B cell (primary cell): ENCODE results near the gene MYO1E. TPM values are rescaled to one million over a fixed set of nuclear protein-coding genes. Genes with fewer than 3 reads are reported as not detected.

Experiments
- ATAC-seq: fragments of 200-7000 bp; cut with Tn5 transposase; one replicate; pipeline ENCODE4 v1.10.0; 2021; ENCODE audit warnings: low read depth, mild to moderate bottlenecking, moderate number of reproducible peaks, moderate library complexity
- CTCF ChIA-PET: fragments of 350-600 bp; sonication (Branson Sonifier 250); formaldehyde crosslinking; loops from one replicate; lab custom pipeline; 2021; ENCODE audit warnings: antibody characterized with exemption, inconsistent platforms; lab: Charles Lee
- POLR2A ChIA-PET: fragments of 350-600 bp; sonication (Branson Sonifier 250); formaldehyde crosslinking; loops from one replicate; lab custom pipeline; 2021; ENCODE audit warnings: antibody characterized with exemption; lab: Charles Lee
- DNase-seq: peaks from one replicate; pipeline ENCODE4 v3.0.0; 2013
- H2AFZ ChIP-seq: 2 replicates; pipeline ENCODE4 v1.6.1; 2012; ENCODE audit warnings: mild to moderate bottlenecking, low read depth, low read length; ENCODE audit not compliant: insufficient read depth, poor library complexity, severe bottlenecking
- H3K27ac ChIP-seq, 2 donors: 1 replicate in 1 of 2; 2 replicates in 1 of 2; pipeline ENCODE4 v1.5.1; 2012 to 2013; ENCODE audit warnings: low read length in 2 of 2, mild to moderate bottlenecking in 2 of 2, moderate library complexity in 1 of 2
- H3K27me3 ChIP-seq, 4 experiments: fragments of 200-600 bp in 1 of 4; sonication (generic) in 1 of 4; replicated peaks in 1 of 4; 1 replicate in 2 of 4; 2 replicates in 2 of 4; pipeline versions ENCODE4 v1.6.1 to v1.7.0; 2013 to 2016; ENCODE audit warnings: low read length in 3 of 4, mild to moderate bottlenecking in 2 of 4, mixed read lengths in 1 of 4, moderate library complexity in 1 of 4; ENCODE audit not compliant: insufficient read depth in 4 of 4, control insufficient read depth in 3 of 4; ENCODE audit errors: control extremely low read depth in 1 of 4
- H3K36me3 ChIP-seq, 2 experiments: replicated peaks in 1 of 2; 1 replicate in 1 of 2; 2 replicates in 1 of 2; pipeline versions ENCODE4 v1.6.1 to v1.7.1; 2013; ENCODE audit warnings: low read length in 1 of 2; ENCODE audit not compliant: insufficient read depth in 2 of 2, control insufficient read depth in 1 of 2; ENCODE audit errors: control extremely low read depth in 1 of 2, extremely low read depth in 1 of 2
- H3K4me1 ChIP-seq, 2 donors: fragments of 200-600 bp in 1 of 2; sonication (generic) in 1 of 2; 1 replicate in 1 of 2; 2 replicates in 1 of 2; pipeline versions ENCODE4 v1.5.1 to v1.6.1; 2013 to 2017; ENCODE audit warnings: low read length in 2 of 2; ENCODE audit not compliant: control insufficient read depth in 2 of 2, insufficient read depth in 2 of 2
- H3K4me2 ChIP-seq: replicated peaks from 2 replicates; pipeline ENCODE3; 2012; ENCODE audit warnings: mild to moderate bottlenecking, low read depth, low read length; ENCODE audit not compliant: poor library complexity, severe bottlenecking
- H3K4me3 ChIP-seq, 5 experiments: fragments of 200-600 bp in 1 of 5; sonication (generic) in 1 of 5; 1 replicate in 3 of 5; 2 replicates in 2 of 5; pipeline versions ENCODE4 v1.5.1 to v1.7.0; 2011 to 2016; ENCODE audit warnings: low read length in 4 of 5, mild to moderate bottlenecking in 4 of 5, low read depth in 2 of 5, control low read depth in 1 of 5, moderate library complexity in 1 of 5; ENCODE audit not compliant: insufficient read depth in 1 of 5; ENCODE audit errors: control extremely low read depth in 1 of 5, extremely low read depth in 1 of 5
- H3K79me2 ChIP-seq: fragments of 200-600 bp; sonication (generic); one replicate; pipeline ENCODE4 v1.6.0; 2016; ENCODE audit warnings: low read length; ENCODE audit not compliant: control insufficient read depth, insufficient read depth
- H3K9ac ChIP-seq: fragments of 200-600 bp; sonication (generic); 2 replicates; pipeline ENCODE4 v1.6.1; 2017; ENCODE audit warnings: mild to moderate bottlenecking, low read length, moderate library complexity
- H3K9me3 ChIP-seq, 3 donors: one replicate each; pipeline versions ENCODE4 v1.6.1 to v1.7.1; 2013; ENCODE audit warnings: low read length in 2 of 3; ENCODE audit not compliant: control insufficient read depth in 2 of 3, insufficient read depth in 1 of 3; ENCODE audit errors: control extremely low read depth in 1 of 3
- H4K20me1 ChIP-seq: 2 replicates; pipeline ENCODE4 v1.6.0; 2012; ENCODE audit warnings: mild to moderate bottlenecking, low read length; ENCODE audit not compliant: insufficient read depth, control insufficient read depth, poor library complexity, severe bottlenecking
- H3K27ac Mint-ChIP-seq: one replicate; pipeline ENCODE4 v1.8.0; 2021; ENCODE audit warnings: mixed read lengths
- H3K27me3 Mint-ChIP-seq: one replicate; pipeline ENCODE4 v1.8.0; 2021; ENCODE audit warnings: mixed read lengths
- H3K4me1 Mint-ChIP-seq: one replicate; pipeline ENCODE4 v1.8.0; 2021; ENCODE audit warnings: mixed read lengths
- H3K4me3 Mint-ChIP-seq: one replicate; pipeline ENCODE4 v1.8.0; 2021; ENCODE audit warnings: mixed read lengths
- H3K9me3 Mint-ChIP-seq: one replicate; pipeline ENCODE4 v1.8.0; 2022; ENCODE audit warnings: mixed read lengths; ENCODE audit not compliant: insufficient read depth
- CTCF ChIP-seq: fragments of 200-600 bp; IDR thresholded peaks from one replicate; pipeline ENCODE4 v1.8.0; 2022; ENCODE audit warnings: antibody characterized with exemption, mild to moderate bottlenecking
- EZH2 ChIP-seq: IDR thresholded peaks from 2 replicates; pipeline ENCODE4 v1.6.1; 2012; ENCODE audit warnings: borderline replicate concordance, low read depth, mild to moderate bottlenecking, moderate library complexity, low read length; ENCODE audit not compliant: insufficient read depth, poor library complexity, severe bottlenecking
- WGBS: methylation state at CpG from one replicate; pipeline ENCODE4 v1.1.5; 2013; ENCODE audit warnings: missing lambda C conversion rate; ENCODE audit not compliant: insufficient coverage; 5-methylcytosine and 5-hydroxymethylcytosine counted together
- intact Hi-C: fragments of 100-400 bp; cut with micrococcal nuclease; formaldehyde crosslinking; loops from one replicate; pipeline ENCODE4 v1.10.0; 2022
- polyA plus RNA-seq: library from polyadenylated mRNA; depleted of rRNA; stranded (reverse); fragments of >200 nt; gene quantifications from 2 replicates; pipeline ENCODE4 v1.2.3, GENCODE V29; 2012
- total RNA-seq, 2 donors: library from RNA; stranded (reverse); fragments of 120-200 nt in 1 of 2; gene quantifications; 1 replicate in 1 of 2; 2 replicates in 1 of 2; pipeline versions ENCODE4 v1.2.3 to v1.2.4, GENCODE V29; 2013 to 2022

The MYO1E gene
- total and polyA plus RNA-seq, 2 donors (not counting 1 experiment from before 2014, with no cell fraction given), result 11.9 to 100.0 TPM

GRCh38 chr15:59420986-59421618 is 48.4 kb upstream of the MYO1E start:
- H3K4me2 ChIP-seq, result no peak overlapping the region
- H3K27me3 ChIP-seq, result no peaks in the 10 kb centered on the region
- H3K36me3 ChIP-seq, result no peaks in the 10 kb centered on the region
- WGBS, result 74% methylated on average over 12 of the region's 16 CpGs
- no peak overlapping the region for H3K9ac ChIP-seq
- ChIA-PET CTCF (interaction anchor here (0.7 to 1.5 kb wide), 2 partner anchors 8 to 108 kb away, joined by 3 read pairs; no protein-coding TSS in a partner anchor), POLR2A (interaction anchor here (0.8 kb wide), 1 partner anchor 16 kb away, joined by 4 read pairs; no protein-coding TSS in a partner anchor)
- no peaks in the 10 kb centered on the region for H3K79me2 ChIP-seq
- H3K4me3 Mint-ChIP-seq, result no peak overlapping the region
- peaks cover 30 to 43% of the 10 kb centered on the region in 2 donors for H3K4me1 ChIP-seq
- H4K20me1 ChIP-seq, result no peaks in the 10 kb centered on the region
- no peak overlapping the region for H3K27ac ChIP-seq
- peaks cover 46% of the 10 kb centered on the region for H3K4me1 Mint-ChIP-seq
- H2AFZ ChIP-seq, result no peak overlapping the region
- no peaks in the 10 kb centered on the region for H3K9me3 ChIP-seq
- no peaks in the 10 kb centered on the region for H3K27me3 Mint-ChIP-seq
- H3K27ac Mint-ChIP-seq, result no peak overlapping the region
- ATAC-seq, result no peak
- intact Hi-C loops, result no loop called here
- no peaks in the 10 kb centered on the region for H3K9me3 Mint-ChIP-seq
- no peak for DNase-seq
- H3K4me3 ChIP-seq, result no peak overlapping the region
- no peak for TF ChIP-seq CTCF
- no peak for TF ChIP-seq EZH2

GRCh38 chr15:59420108-59420507 is 47.4 kb upstream of the MYO1E start:
- no peak overlapping the region for H3K4me3 ChIP-seq
- H3K36me3 ChIP-seq, result no peaks in the 10 kb centered on the region
- H3K27me3 ChIP-seq, result no peaks in the 10 kb centered on the region
- Mint-ChIP-seq H3K27ac (no peak overlapping the region), H3K4me3 (no peak overlapping the region), H3K9me3 (no peaks in the 10 kb centered on the region), H3K27me3 (no peaks in the 10 kb centered on the region), H3K4me1 (peaks cover 49% of the 10 kb centered on the region)
- no peaks in the 10 kb centered on the region for H4K20me1 ChIP-seq
- ChIA-PET POLR2A (interaction anchor here (0.6 to 0.7 kb wide), 3 partner anchors 40 to 477 kb away, joined by 3 to 4 read pairs (median 3); no protein-coding TSS in a partner anchor), CTCF (interaction anchor here (0.9 to 1.5 kb wide), 2 partner anchors 109 to 173 kb away, joined by 3 to 4 read pairs; no protein-coding TSS in a partner anchor)
- H2AFZ ChIP-seq, result no peak overlapping the region
- H3K4me2 ChIP-seq, result no peak overlapping the region
- no peaks in the 10 kb centered on the region for H3K9me3 ChIP-seq
- 38% methylated on average over 1 of the region's 3 CpGs for WGBS
- DNase-seq (no peak), ATAC-seq (no peak)
- no peak overlapping the region for H3K27ac ChIP-seq
- no peaks in the 10 kb centered on the region for H3K79me2 ChIP-seq
- peaks cover 29 to 42% of the 10 kb centered on the region in 2 donors for H3K4me1 ChIP-seq
- intact Hi-C loops, result no loop called here
- no peak overlapping the region for H3K9ac ChIP-seq
- no peak for TF ChIP-seq CTCF
- TF ChIP-seq EZH2, result no peak
